ENCODE data around the gene HSD17B1. TPM values are rescaled to one million over a fixed set of nuclear protein-coding genes. Genes with fewer than 3 reads are reported as not detected.

HSD17B1 gene
- total and polyA plus RNA-seq, 2 of the 13 experiments (the other 11 are each of a cell fraction or from before 2014, with no cell fraction given), result 0.54 to 0.93 TPM

GRCh38 chr17:42536372-42537155 is 16.2 kb upstream of the HSD17B1 start (continued):
- TF ChIP-seq, protein P1, sequence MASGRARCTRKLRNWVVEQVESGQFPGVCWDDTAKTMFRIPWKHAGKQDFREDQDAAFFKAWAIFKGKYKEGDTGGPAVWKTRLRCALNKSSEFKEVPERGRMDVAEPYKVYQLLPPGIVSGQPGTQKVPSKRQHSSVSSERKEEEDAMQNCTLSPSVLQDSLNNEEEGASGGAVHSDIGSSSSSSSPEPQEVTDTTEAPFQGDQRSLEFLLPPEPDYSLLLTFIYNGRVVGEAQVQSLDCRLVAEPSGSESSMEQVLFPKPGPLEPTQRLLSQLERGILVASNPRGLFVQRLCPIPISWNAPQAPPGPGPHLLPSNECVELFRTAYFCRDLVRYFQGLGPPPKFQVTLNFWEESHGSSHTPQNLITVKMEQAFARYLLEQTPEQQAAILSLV (CRISPR knock-in tag; IDR thresholded peaks at IDR 0.05; ENCODE audit: borderline replicate concordance), result peak; percentile 56; the same call in 1 of the 2 replicates
- TF ChIP-seq ZSCAN29 (CRISPR knock-in tag; conservative IDR thresholded peaks at IDR 0.05) (no peak), NFIB (CRISPR knock-in tag; IDR thresholded peaks at IDR 0.05; ENCODE audit: borderline replicate concordance) (no peak), ZSCAN20 (CRISPR knock-in tag; IDR thresholded peaks at IDR 0.05; ENCODE audit: borderline replicate concordance) (0 out of 2 replicates have a peak, but pooled peaks have one; percentile 32), JDP2 (CRISPR knock-in tag; IDR thresholded peaks at IDR 0.05; ENCODE audit: borderline replicate concordance) (no peak), NR1H2 (CRISPR knock-in tag; IDR thresholded peaks at IDR 0.05; ENCODE audit: borderline replicate concordance, low read depth) (no peak), DPF2 (CRISPR knock-in tag; IDR thresholded peaks at IDR 0.05; ENCODE audit: borderline replicate concordance, low read depth) (no peak), HNF1A (IDR thresholded peaks at IDR 0.05; ENCODE audit: low read depth) (no peak), HNF1A (CRISPR knock-in tag; IDR thresholded peaks at IDR 0.05; ENCODE audit: borderline replicate concordance) (peak; percentile 64), ZNF768 (CRISPR knock-in tag; IDR thresholded peaks at IDR 0.05) (peak; percentile 92), ZNF775 (CRISPR knock-in tag; IDR thresholded peaks at IDR 0.05; ENCODE audit: borderline replicate concordance) (no peak), ZNF318 (CRISPR knock-in tag; IDR thresholded peaks at IDR 0.05) (no peak)
- TF ChIP-seq, protein P2, sequence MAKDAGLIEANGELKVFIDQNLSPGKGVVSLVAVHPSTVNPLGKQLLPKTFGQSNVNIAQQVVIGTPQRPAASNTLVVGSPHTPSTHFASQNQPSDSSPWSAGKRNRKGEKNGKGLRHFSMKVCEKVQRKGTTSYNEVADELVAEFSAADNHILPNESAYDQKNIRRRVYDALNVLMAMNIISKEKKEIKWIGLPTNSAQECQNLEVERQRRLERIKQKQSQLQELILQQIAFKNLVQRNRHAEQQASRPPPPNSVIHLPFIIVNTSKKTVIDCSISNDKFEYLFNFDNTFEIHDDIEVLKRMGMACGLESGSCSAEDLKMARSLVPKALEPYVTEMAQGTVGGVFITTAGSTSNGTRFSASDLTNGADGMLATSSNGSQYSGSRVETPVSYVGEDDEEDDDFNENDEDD (CRISPR knock-in tag; IDR thresholded peaks at IDR 0.05; ENCODE audit: borderline replicate concordance), result peak; percentile 81; the same call in 1 of the 2 replicates
